GM12864 (cell line): ENCODE data around the gene STK16.
"Not testable (repeated sequence)": the region's sequence is repeated elsewhere in the genome, so short reads cannot be mapped to it uniquely, and the experiment has no call there.

Experiments used
- DNase-seq: peaks from one replicate; pipeline ENCODE4 v3.0.0-alpha.2; 2011; ENCODE audit warnings: low read depth
- H3K4me3 ChIP-seq: 2 replicates; pipeline ENCODE4 v1.5.1; 2011; ENCODE audit warnings: mild to moderate bottlenecking, low read depth, low read length, control low read depth
- TF ChIP-seq, protein P1 (sequence below): IDR thresholded peaks from 2 replicates; pipeline ENCODE4 v1.5.1; 2011; ENCODE audit warnings: low read depth, mild to moderate bottlenecking, moderate library complexity, low read length, control low read depth, inconsistent platforms; ENCODE audit errors: missing control alignments

Gene STK16, protein sequence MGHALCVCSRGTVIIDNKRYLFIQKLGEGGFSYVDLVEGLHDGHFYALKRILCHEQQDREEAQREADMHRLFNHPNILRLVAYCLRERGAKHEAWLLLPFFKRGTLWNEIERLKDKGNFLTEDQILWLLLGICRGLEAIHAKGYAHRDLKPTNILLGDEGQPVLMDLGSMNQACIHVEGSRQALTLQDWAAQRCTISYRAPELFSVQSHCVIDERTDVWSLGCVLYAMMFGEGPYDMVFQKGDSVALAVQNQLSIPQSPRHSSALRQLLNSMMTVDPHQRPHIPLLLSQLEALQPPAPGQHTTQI

DNA sequence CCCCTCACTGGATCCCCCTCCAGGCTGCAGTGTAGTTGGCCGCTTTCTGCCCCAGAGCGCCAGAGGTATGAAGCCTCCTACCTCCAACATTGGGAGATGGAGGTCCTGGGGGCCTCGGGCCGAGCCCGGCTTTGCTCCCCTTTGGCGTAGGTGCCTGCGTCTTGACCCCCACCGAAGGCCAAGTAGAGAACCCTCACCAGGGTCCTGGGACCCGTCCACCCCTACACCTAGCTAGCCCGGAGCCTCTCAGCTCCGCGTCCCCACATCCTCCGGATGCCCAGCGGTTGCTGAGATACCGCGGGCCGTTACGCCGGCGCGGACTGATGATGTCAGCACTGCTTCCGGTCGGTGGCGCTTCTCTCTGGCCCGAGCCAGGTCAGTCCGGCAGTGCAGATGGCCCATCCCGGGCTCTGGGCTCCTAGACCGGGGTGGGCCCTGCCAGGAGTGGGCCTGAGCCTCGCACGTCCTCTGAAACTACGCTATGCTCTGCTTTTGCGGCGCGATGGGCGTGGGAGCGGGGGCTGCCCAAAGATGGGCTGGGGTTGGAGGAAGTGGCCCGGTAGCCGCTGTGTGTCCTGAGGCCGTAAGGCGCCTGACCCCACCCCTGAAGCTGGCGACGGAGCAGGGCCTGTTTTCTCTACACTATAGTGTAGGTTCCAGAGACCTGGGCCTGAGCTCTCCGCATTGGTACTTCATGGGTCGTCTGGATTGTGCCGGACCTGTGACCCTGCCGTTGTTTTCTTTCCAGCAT lies at the start of gene STK16, which contains the start of gene GLB1L:
STK16 (plus strand) TSS at position 332 of the 751 bp plus-strand sequence. CDS start 521 bp downstream, outside the sequence.
GLB1L (minus strand) TSS at position 297 of the 751 bp plus-strand sequence. CDS start 1,871 bp downstream, outside the sequence.
- peak within 1 kb of the TSS; percentile 94 for H3K4me3 ChIP-seq
- TF ChIP-seq, protein P1, sequence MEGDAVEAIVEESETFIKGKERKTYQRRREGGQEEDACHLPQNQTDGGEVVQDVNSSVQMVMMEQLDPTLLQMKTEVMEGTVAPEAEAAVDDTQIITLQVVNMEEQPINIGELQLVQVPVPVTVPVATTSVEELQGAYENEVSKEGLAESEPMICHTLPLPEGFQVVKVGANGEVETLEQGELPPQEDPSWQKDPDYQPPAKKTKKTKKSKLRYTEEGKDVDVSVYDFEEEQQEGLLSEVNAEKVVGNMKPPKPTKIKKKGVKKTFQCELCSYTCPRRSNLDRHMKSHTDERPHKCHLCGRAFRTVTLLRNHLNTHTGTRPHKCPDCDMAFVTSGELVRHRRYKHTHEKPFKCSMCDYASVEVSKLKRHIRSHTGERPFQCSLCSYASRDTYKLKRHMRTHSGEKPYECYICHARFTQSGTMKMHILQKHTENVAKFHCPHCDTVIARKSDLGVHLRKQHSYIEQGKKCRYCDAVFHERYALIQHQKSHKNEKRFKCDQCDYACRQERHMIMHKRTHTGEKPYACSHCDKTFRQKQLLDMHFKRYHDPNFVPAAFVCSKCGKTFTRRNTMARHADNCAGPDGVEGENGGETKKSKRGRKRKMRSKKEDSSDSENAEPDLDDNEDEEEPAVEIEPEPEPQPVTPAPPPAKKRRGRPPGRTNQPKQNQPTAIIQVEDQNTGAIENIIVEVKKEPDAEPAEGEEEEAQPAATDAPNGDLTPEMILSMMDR = no peak

DNA sequence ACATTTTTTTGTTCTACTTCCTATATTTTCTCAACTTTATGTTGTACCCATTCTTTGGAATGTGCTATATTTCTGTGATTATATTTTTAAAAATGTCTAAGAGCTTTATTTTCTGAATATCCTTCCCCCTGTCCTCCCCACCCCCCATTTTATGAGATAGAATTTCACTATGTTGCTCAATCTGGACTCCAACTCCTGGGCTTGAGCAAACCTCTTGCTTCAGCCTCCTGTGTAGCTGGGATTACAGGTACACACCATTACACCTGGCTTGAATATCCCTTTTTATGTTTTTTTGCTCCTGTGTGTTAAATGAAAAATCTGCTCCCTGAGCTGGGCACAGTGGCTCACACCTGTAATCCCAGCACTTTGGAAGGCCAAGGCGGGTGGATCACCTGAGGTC lies 47.9 kb upstream of the STK16 start:
- TF ChIP-seq, protein P1 = no peak
- DNase-seq = no peak
- no peak overlapping the region for H3K4me3 ChIP-seq

More for the DNA sequence above, at the start of gene STK16, which contains the start of gene GLB1L:
- peak; percentile 72 for DNase-seq

DNA sequence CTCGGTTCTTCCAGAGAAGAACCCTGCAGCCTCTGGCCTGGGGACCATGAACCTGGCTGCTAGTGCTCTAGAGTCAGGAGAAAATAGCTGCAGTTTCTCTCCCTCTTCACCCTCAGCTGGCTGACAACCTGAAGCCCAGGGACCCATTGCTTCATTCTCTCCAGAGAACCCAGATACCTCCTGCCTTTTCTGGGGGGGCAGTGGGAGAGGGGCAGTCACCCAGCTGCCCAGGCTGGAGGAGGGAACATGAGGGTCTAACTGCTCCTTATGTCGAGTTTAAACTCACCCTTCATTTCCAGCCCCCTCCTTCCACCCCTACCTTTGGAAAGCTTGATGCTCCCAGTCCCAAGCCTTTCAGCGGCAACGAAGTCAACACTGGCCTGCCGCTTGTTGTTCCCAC lies 46.3 kb upstream of the STK16 start:
- DNase-seq = no peak
- TF ChIP-seq, protein P1 = no peak
- H3K4me3 ChIP-seq = no peak overlapping the region

DNA sequence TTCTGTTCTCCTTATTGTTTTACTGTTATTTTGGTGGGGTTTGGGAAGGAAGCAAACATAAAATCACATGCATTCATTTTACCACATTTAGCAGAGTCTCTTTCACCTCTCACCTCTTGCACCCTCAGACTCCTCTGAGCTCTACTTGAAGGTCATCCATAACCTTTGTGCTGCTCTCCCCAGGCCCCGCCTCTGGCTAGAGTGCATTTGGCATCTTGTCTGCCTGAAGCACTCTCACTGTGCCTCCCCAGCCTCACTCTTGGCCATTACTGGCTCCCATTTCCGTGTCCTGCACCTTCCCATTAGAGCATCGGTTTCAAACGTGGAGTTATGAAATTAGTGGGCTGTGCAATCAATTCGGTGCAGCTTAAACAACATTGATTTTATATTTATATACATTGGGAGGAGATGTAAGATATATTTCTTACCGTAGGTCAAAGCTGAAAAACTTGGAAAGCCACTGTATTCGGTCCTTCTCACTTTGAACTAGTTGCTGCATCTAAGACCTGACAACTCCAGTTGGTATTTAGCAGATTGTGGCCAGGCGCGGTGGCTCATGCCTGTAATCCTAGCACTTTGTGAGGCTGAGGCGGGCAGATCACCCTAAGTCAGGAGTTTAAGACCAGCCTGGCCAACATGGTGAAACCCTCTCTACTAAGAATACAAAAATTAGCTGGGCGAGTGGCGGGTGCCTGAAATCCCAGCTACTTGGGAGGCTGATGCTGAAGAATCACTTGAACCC lies 45.6 kb upstream of the STK16 start:
- TF ChIP-seq, protein P1 = no peak
- DNase-seq = no peak
- no peak overlapping the region for H3K4me3 ChIP-seq

DNA sequence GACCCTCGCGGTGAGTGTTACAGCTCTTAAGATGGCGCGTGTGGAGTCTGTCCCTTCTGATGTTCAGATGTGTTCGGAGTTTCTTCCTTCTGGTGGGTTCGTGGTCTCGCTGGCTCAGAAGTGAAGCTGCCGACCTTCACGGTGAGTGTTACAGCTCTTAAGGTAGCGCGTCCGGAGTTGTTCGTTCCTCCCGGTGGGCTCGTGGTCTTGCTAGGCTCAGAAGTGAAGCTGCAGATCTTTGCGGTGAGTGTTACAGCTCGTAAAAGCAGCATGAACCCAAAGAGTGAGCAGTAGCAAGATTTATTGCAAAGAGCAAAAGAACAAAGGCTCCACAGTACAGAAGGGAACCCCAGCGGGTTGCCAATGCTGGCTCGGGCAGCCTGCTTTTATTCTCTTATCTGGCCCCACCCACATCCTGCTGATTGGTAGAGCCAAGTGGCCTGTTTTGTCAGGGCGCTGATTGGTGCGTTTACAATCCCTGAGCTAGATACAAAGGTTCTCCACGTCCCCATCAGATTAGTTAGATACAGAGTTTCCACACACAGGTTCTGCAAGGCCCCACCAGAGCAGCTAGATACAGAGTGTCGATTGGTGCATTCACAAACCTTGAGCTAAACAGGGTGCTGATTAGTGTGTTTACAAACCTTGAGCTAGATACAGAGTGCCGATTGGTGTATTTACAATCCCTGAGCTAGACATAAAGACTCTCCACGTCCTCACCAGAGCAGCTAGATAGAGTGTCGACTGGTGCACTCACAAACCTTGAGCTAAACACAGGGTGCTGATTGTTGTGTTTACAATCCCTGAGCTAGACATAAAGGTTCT lies 44.6 kb upstream of the STK16 start:
- not testable (repeated sequence) for H3K4me3 ChIP-seq, DNase-seq

DNA sequence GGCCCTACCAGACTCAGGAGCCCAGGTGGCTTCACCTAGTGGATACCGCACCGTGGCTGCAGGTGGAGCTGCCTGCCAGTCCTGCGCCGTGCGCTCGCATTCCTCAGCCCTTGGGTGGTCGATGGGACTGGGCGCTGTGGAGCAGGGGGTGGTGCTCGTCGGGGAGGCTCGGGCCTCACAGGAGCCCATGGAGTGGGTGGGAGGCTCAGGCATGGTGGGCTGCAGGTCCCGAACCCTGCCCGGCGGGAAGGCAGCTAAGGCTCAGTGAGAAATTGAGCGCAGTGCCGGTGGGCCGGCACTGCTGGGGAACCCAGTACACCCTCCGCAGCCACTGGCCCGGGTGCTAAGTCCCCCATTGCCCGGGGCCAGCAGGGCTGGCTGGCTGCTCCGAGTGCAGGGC lies 43.9 kb upstream of the STK16 start:
- not testable (repeated sequence) for H3K4me3 ChIP-seq, DNase-seq

DNA sequence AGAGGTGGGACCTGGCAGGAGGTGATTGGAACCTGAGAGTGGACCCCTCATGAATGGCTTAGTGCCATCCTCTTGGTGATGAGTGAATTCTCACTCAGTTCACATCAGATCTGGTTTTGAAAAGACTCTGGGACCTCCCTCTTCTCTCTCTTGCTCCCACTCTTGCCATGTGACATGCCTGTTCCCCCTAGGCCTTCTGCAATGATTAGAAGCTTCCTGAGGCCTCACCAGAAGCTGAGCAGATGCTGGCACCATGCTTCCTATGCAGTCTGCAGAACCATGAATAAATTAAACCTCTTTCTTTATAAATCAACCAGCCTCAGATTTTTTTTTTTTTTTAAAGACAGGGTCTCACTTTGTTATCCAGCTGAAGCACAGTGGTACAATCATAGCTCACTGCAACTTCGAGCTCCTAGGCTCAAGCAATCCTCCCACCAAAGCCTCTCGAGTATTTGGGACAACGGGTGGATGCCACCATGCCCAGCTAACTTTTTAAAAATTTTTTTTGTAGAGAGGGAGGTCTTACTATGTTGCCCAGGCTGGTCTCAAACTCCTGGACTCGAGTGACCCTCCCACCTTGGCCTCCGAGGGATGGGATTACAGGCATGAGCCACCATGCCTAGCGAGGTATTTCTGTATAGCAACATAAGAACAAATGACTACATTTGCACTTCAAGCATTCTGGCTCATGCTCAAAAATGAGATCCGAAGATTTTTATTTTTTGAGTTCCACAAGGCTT lies 40.7 kb upstream of the STK16 start:
- no peak for DNase-seq
- no peak overlapping the region for H3K4me3 ChIP-seq
- TF ChIP-seq, protein P1 = no peak
